ENCODE results near the gene EFCC1.
"Not testable (repeated sequence)": the region's sequence is repeated elsewhere in the genome, so short reads cannot be mapped to it uniquely, and the experiment has no call there.

The EFCC1 gene

GRCh38 chr3:129084501-129084900 is 83.4 kb downstream of the EFCC1 start:
- no peak for DNase-seq

DNA sequence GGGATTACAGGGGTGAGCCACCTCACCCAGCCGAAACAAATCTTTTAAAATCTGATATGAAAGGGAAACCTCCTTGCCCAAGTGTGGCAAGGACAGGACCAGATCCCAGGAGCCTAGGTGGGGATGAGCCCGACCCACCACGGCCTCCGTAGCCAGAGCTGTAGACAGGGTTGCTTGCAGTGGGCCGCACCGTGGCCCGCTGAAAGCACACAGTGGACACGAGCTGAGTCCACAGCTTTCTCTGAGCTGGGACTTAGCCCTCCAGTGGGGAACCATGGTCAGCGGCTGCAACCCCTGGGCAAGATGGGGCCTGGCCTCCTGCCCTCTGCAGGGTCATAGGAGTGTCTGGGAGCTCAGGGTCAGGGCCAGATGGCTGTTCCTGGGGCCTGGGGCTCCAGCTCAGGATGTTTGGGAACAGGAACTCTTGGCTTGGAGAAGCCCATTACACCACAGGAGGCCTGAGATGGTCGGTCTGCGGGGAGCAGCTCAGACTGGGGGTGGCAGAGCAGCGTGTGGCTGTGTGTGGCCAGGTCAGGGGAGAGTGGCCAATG is 84.1 kb downstream of the EFCC1 start:
- DNase-seq, result no peak

- no peak for DNase-seq
Measured at GRCh38 chr3:129085818-129086217, 84.7 kb downstream of the EFCC1 start.

GRCh38 chr3:129087138-129087702 is 86.1 kb downstream of the EFCC1 start:
- DNase-seq, result no peak

DNA sequence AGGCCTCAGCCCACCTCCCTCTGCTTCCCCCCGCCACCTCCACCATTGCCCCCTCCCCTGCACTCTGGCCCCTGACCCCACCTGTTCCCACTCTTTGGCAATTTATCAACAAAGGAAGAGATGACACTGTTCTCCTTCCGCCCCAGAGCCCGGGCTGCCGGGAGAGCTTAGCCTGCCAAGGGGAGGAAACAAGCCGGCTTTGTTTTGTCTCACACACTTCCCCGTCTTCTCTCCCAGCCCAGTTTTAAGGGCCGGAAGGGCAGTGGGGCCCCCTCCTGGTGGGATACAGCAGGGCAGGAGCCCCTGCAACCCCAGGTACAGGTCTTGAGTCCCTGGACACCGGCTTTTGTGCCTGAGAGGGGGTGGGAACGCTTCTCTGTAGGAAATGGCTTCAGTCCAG is 86.8 kb downstream of the EFCC1 start:
- not testable (repeated sequence) for DNase-seq

DNA sequence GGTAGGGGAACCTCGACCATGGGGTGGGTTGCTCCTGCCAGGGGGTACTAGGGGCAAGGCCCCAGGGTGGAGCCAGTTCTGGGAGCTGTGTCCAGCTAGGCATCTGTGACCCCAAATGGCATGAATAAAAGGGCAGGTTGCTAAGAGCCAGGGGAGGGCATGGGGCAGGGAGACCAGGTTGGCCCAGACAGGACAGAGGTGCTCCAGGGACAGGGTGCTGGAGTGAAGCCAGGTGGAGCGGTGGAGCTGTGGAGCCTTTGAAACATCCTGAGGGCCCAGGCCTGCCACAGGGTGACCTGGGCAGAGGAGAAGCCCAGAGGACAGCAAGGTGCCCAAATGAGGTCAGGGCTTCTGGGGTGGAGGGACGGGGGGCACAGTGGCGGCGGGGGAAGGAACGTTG is 87.2 kb downstream of the EFCC1 start:
- not testable (repeated sequence) for DNase-seq
